Measurements from ENCODE around the gene TMEM107. TPM values are rescaled to one million over a fixed set of nuclear protein-coding genes. Genes with fewer than 3 reads are reported as not detected.

The TMEM107 gene
- total RNA-seq, 1 experiment from 2014 or later, result 17.2 TPM

GRCh38 chr17:8186787-8187516 lies 10.8 kb upstream of the TMEM107 start (continued):
- TF ChIP-seq GRHL2 (CRISPR knock-in tag; IDR thresholded peaks at IDR 0.05; ENCODE audit: insufficient replicate concordance, severe bottlenecking), result no peak
- peak; percentile 9; the same call in 1 of the 2 replicates for TF ChIP-seq MAX (CRISPR knock-in tag; IDR thresholded peaks at IDR 0.05)
- peak; percentile 42 for TF ChIP-seq SP1 (CRISPR knock-in tag; conservative IDR thresholded peaks at IDR 0.05)
- TF ChIP-seq FOXK1 (CRISPR knock-in tag; IDR thresholded peaks at IDR 0.05), result peak; percentile 58; the same call in 1 of the 2 replicates
- TF ChIP-seq JAZF1 (CRISPR knock-in tag; IDR thresholded peaks at IDR 0.05), result no peak
- no peak for TF ChIP-seq MXD4 (CRISPR knock-in tag; IDR thresholded peaks at IDR 0.05; ENCODE audit: borderline replicate concordance)
- 0 out of 2 replicates have a peak, but pooled peaks have one; percentile 75 for TF ChIP-seq ZNF281 (CRISPR knock-in tag; IDR thresholded peaks at IDR 0.05)
- TF ChIP-seq ESRRA (CRISPR knock-in tag; IDR thresholded peaks at IDR 0.05; ENCODE audit: borderline replicate concordance), result peak; percentile 70; the same call in 1 of the 2 replicates
- no peak for TF ChIP-seq ZNF423 (CRISPR knock-in tag; IDR thresholded peaks at IDR 0.05)
- no peak for TF ChIP-seq PREB (CRISPR knock-in tag; IDR thresholded peaks at IDR 0.05; ENCODE audit: borderline replicate concordance)
- TF ChIP-seq NR1H2 (CRISPR knock-in tag; IDR thresholded peaks at IDR 0.05), result 0 out of 2 replicates have a peak, but pooled peaks have one; percentile 45
- peak; percentile 38; the same call in 1 of the 2 replicates for TF ChIP-seq TEAD1 (CRISPR knock-in tag; IDR thresholded peaks at IDR 0.05)
- TF ChIP-seq, protein P1, sequence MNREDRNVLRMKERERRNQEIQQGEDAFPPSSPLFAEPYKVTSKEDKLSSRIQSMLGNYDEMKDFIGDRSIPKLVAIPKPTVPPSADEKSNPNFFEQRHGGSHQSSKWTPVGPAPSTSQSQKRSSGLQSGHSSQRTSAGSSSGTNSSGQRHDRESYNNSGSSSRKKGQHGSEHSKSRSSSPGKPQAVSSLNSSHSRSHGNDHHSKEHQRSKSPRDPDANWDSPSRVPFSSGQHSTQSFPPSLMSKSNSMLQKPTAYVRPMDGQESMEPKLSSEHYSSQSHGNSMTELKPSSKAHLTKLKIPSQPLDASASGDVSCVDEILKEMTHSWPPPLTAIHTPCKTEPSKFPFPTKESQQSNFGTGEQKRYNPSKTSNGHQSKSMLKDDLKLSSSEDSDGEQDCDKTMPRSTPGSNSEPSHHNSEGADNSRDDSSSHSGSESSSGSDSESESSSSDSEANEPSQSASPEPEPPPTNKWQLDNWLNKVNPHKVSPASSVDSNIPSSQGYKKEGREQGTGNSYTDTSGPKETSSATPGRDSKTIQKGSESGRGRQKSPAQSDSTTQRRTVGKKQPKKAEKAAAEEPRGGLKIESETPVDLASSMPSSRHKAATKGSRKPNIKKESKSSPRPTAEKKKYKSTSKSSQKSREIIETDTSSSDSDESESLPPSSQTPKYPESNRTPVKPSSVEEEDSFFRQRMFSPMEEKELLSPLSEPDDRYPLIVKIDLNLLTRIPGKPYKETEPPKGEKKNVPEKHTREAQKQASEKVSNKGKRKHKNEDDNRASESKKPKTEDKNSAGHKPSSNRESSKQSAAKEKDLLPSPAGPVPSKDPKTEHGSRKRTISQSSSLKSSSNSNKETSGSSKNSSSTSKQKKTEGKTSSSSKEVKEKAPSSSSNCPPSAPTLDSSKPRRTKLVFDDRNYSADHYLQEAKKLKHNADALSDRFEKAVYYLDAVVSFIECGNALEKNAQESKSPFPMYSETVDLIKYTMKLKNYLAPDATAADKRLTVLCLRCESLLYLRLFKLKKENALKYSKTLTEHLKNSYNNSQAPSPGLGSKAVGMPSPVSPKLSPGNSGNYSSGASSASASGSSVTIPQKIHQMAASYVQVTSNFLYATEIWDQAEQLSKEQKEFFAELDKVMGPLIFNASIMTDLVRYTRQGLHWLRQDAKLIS (CRISPR knock-in tag; IDR thresholded peaks at IDR 0.05; ENCODE audit: borderline replicate concordance), result no peak
- TF ChIP-seq HMGXB4 (CRISPR knock-in tag; IDR thresholded peaks at IDR 0.05), result 0 out of 2 replicates have a peak, but pooled peaks have one; percentile 19
- TF ChIP-seq IRF2 (CRISPR knock-in tag; IDR thresholded peaks at IDR 0.05; ENCODE audit: borderline replicate concordance, low read depth), result no peak
- no peak; the same call in 1 of the 2 replicates for TF ChIP-seq ZBTB21 (CRISPR knock-in tag; IDR thresholded peaks at IDR 0.05; ENCODE audit: borderline replicate concordance)
- TF ChIP-seq ERG (CRISPR knock-in tag; IDR thresholded peaks at IDR 0.05), result no peak
- 0 out of 2 replicates have a peak, but pooled peaks have one; percentile 3 for TF ChIP-seq ZSCAN18 (CRISPR knock-in tag; IDR thresholded peaks at IDR 0.05)
- no peak for TF ChIP-seq GTF2I (CRISPR knock-in tag; conservative IDR thresholded peaks at IDR 0.05)
- TF ChIP-seq ZBTB43 (CRISPR knock-in tag; IDR thresholded peaks at IDR 0.05), result peak; percentile 46; the same call in 1 of the 2 replicates

All from WTC11 (cell line).